Hepatocyte (in vitro differentiated cells): ENCODE measurements around the gene RPTOR.

Source experiments
- CTCF ChIP-seq: fragments of 200-600 bp; sonication (generic); IDR thresholded peaks from 2 replicates; pipeline ENCODE4 v1.5.1; 2016; ENCODE audit warnings: antibody characterized with exemption, mild to moderate bottlenecking; ENCODE audit not compliant: poor library complexity
- EZH2 ChIP-seq: fragments of 200-600 bp; sonication (generic); IDR thresholded peaks from 2 replicates; pipeline ENCODE4 v1.6.1; 2016; ENCODE audit warnings: antibody characterized with exemption, mild to moderate bottlenecking, borderline replicate concordance
- EZH2phosphoT487 ChIP-seq: fragments of 200-600 bp; sonication (generic); IDR thresholded peaks from one replicate; pipeline ENCODE4 v1.6.1; 2018; ENCODE audit warnings: antibody characterized with exemption, mild to moderate bottlenecking, low read depth, moderate library complexity; ENCODE audit not compliant: unreplicated experiment, severe bottlenecking

DNA sequence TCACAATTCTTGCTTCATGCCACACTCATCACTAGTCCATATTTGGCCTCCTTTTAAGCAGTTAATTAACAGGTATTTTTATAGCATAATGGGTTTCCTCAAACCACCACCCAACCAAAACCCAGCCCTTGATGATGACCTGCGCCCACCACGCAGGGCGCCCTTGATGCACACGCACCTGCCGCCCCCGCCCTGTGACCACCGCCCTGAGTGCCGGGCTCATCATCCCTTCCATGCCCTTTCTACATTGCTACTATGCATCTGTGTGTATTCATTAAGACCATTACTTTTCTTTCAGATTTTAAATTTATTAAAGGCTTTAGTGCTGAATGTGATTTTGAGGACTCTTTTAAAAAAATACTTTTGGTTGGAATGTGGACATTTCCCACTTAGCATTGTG, 242.2 kb downstream of the RPTOR start:
- TF ChIP-seq CTCF, result no peak
- no peak for TF ChIP-seq EZH2phosphoT487
- TF ChIP-seq EZH2, result no peak
